Measurements from ENCODE around the gene HORMAD1. TPM values are rescaled to one million over a fixed set of nuclear protein-coding genes. Genes with fewer than 3 reads are reported as not detected.
"Not testable (repeated sequence)": the region's sequence is repeated elsewhere in the genome, so short reads cannot be mapped to it uniquely, and the experiment has no call there.

Gene HORMAD1
- total RNA-seq, 1 experiment from 2014 or later, result not detected

DNA sequence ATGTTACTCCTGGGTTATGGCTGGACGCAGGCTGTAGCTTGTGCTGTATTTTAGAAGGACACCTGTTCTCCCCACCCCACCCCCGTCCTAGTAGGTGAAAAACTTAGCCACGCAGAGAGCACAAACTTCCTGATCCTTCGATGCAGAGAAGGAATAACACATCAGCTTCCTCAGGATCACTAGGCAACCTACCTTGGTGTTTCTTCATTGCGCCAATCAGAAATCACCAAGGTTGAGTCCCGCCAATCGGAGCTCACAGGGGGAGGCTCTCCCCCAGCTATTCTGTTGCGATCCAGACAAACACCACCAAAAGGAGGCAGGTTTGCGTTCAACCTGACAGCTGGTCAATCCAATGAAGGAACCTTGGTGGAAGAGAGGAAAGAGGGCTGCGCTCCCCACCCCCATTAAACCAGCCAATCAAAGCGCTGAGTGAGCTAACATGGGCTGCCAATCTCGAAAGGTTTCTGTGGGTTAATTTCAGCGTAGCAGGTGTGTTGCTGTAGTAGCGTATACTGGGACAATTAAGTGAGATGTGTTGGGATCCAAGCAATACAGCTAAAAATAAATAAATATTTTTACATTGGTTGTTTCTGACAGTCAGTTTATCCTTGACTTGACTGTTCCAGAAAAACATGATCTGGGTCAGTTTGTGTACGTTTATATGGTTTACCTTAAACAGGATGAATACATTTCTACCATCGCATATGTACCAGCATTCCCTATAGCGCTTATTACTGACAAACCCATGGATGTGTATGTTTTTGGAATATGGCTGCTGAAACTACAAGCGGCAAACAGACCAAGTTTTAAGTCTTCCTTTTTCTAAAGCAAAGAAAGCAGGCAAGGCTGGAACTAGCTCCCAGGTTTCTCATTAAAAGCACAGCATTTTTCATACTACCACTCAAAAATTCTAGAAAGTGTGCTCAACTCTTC lies 23.4 kb downstream of the HORMAD1 start, which contains the start of gene GOLPH3L:
TSS of gene GOLPH3L (minus strand) at position 160 of the 933 bp plus-strand sequence. CDS start 2,316 bp downstream, outside the sequence.
- peak; percentile 99 for DNase-seq (ENCODE audit: low spot score)

DNA sequence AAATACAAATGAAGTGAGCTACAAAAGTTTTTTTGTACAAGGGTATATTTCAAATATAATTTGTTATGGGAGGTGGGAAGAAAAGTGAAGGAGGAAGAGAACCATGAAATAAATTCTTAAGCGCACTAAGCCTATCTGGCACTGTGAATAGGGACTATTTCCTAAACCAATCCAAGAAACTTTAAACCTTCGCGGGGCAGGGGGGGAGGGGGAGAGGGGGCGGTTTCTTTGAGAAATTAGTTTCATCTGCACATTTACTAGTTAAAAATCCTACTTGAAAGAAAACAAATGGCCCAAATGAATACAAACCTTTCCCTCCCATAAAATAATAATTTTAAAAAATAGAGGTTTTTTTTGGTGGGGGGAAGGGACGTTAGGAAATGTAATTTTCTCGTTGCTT lies 24.1 kb downstream of the HORMAD1 start:
- no peak for DNase-seq (ENCODE audit: low spot score)

DNA sequence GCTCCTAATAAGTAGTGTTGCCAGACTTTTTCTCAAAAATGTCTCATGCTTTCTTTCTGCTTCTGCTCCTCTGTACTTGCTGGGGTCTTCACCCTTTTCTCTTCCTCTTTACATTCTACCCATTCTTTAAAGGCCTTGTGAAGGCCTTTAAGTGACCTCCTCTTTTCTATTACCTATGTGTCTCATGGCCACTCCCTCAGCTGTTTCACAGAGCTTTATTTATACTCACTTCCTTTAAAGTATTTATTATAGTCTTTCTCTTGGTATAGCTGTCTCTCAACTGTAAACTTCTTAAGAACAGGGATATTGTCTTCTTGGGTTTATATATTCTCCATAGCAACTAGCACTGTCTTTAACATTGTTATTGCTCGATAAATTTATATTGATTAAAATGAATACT lies 24.5 kb downstream of the HORMAD1 start:
- no peak for DNase-seq (ENCODE audit: low spot score)

GRCh38 chr1:150695561-150695960 lies 25.1 kb downstream of the HORMAD1 start:
- no peak for DNase-seq (ENCODE audit: low spot score)

- DNase-seq (ENCODE audit: low spot score), result no peak
Observed at GRCh38 chr1:150692720-150693119, 28.0 kb downstream of the HORMAD1 start.

DNA sequence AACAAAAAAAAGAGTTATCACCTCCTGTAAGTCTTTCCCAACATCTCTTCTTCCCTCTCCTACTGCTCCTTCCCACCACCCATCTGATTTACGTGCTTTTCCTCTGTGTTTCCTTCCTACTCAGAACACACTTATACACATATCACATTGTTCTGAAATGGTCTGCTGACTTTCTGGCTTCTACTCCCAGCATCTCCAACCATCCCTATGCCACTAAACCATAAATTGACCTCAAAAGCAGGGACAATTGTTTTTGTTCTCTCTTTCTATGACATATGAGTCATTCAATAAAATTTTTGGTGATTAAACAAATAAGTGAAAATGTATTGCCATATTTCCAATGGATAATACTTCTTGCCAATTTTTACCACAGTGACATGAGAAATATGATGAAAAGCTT lies 31.9 kb downstream of the HORMAD1 start:
- no peak for DNase-seq (ENCODE audit: low spot score)

GRCh38 chr1:150686275-150686674 lies 34.4 kb downstream of the HORMAD1 start:
- DNase-seq (ENCODE audit: low spot score), result no peak

- DNase-seq (ENCODE audit: low spot score), result no peak
Observed at GRCh38 chr1:150683914-150684313, 36.8 kb downstream of the HORMAD1 start.

DNA sequence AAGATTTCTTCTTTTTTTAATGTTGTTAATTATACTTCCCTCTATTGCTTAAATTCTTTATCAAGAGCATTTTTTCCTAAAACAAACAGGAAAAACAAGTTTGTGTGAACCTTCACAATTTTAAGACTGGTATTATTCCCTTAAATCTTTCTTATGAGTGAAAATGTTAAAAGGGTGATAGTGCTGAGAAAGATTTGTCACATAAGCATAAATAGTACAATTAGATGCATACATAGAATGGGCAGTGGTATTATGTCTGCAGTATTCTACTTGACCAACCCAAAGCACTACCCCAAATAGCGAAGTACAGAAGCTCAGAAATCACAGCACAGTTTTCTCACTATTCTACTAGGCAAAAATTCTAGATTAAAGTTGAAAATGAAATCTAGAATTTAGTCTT lies 41.7 kb downstream of the HORMAD1 start:
- no peak for DNase-seq (ENCODE audit: low spot score)

GRCh38 chr1:150674881-150675280 lies 45.8 kb downstream of the HORMAD1 start:
- DNase-seq (ENCODE audit: low spot score), result no peak

DNA sequence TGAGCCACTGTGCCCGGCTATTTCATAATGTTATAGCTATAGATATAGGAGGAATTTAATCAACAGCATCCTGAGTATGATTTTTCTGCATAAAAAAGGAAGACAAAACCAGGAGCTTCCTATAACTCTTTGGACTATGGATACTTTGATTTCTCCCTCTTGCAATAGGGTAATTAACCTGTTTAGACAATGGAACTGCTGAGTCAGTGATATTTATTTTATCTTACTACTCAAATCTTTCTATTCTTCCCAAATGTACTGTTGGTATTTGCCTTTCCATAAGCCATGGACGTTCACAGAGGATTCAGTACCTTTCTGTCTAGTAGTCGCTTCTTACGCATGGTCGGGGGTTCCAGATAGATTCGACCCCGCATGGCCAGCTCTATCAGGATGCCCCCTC lies 57.4 kb downstream of the HORMAD1 start:
- DNase-seq (ENCODE audit: low spot score), result no peak

DNA sequence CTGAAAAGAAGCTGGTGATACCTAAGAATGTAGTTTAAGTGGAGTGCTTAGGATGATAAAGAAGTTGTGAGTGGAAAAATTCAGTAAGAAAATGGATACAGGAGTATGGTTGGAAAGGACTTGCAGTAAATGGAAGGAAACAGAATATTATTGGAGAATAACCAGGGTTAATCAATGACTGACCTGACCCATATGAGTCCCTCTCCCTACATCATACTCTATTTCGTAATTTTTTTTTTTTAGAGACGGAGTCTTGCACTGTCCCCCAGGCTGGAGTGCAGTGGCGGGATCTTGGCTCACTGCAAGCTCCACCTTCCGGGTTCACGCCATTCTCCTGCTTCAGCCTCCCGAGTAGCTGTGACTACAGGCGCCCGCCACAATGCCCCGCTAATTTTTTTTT lies 57.9 kb downstream of the HORMAD1 start:
- no peak for DNase-seq (ENCODE audit: low spot score)

DNA sequence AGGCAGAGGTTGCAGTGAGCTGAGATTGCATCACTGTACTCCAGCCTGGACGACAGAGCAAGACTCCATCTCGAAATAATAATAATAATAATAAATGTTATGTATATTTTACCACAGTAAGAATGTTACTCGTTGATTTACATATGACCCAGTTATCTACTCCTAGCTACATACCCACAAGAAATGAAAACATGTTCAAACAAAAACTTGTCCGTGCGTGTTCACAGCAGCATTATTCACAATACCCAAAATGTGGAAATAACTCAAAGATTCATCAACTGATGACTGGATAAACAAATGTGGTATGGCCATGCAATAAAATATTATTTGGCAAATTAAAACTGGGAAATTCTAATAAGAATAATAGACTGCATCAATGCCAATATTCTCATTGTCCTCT lies 59.5 kb downstream of the HORMAD1 start:
- DNase-seq (ENCODE audit: low spot score), result no peak

GRCh38 chr1:150660584-150660983 lies 60.1 kb downstream of the HORMAD1 start:
- no peak for DNase-seq (ENCODE audit: low spot score)

- not testable (repeated sequence) for DNase-seq (ENCODE audit: low spot score)
Observed at GRCh38 chr1:150657064-150657463, 63.6 kb downstream of the HORMAD1 start.

DNA sequence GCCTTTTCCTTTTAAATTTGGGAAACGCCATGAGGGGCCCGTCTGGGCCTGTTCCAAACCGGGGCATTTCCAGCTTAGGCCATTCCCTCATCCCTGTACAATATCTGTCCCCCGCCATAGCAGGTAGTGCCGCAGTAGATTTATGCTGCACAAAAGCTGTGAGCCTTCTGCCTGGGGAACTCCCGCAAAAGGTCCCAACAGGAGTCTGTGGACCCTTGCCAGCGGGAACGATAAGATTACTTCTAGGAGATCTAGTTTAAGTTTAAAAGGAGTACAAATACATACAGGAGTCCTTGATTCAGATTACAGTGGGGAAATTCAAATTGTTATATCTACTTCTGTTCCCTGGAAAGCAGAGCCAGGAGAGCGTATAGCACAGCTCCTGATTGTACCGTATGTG lies 66.1 kb downstream of the HORMAD1 start:
- DNase-seq (ENCODE audit: low spot score), result not testable (repeated sequence)

DNA sequence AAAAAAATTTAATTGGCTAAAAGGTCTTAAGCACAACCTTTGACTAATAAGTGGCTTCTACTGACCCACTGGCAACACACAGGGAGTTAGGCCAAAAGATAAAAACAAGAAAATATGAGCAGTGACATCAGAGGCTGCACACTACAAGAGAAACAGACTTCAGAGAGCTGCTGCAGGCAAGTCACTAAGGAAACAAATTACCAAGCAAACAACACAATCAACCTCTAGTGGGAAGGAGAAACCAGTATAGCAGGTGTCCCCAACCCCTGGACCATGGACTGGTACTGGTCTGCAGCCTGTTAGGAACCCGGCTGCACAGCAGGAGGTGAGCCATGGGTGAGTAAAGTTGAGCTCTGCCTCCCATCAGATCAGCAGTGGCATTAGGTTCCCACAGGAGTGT lies 70.5 kb downstream of the HORMAD1 start:
- DNase-seq (ENCODE audit: low spot score), result no peak

GRCh38 chr1:150649441-150650075 lies 71.1 kb downstream of the HORMAD1 start:
- no peak for DNase-seq (ENCODE audit: low spot score)

Other genes starting within 250 kb of the HORMAD1 start
- 8.4 and 12.8 TPM in 2 replicates for gene TARS2, start 233.5 kb downstream of the HORMAD1 start, total RNA-seq (2014; rRNA removed; shearing (Covaris generic))
- gene ECM1, start 212.8 kb downstream of the HORMAD1 start, total RNA-seq (2014; rRNA removed; shearing (Covaris generic)), result 27.5 and 28.6 TPM in 2 replicates
- not detected in 2 replicates for gene FALEC, start 205.1 kb downstream of the HORMAD1 start, total RNA-seq (2014; rRNA removed; shearing (Covaris generic))
- gene ADAMTSL4, start 171.5 kb downstream of the HORMAD1 start, total RNA-seq (2014; rRNA removed; shearing (Covaris generic)), result 0.80 and 1.1 TPM in 2 replicates
- 95.2 and 98.6 TPM in 2 replicates for gene MCL1, start 141.3 kb downstream of the HORMAD1 start, total RNA-seq (2014; rRNA removed; shearing (Covaris generic))
- 143 and 154 TPM in 2 replicates for gene ENSA, start 91.3 kb downstream of the HORMAD1 start, total RNA-seq (2014; rRNA removed; shearing (Covaris generic))
- 8.4 and 10.1 TPM in 2 replicates for gene GOLPH3L, start 23.7 kb downstream of the HORMAD1 start, total RNA-seq (2014; rRNA removed; shearing (Covaris generic))
- gene CTSS, start 44.9 kb upstream of the HORMAD1 start, total RNA-seq (2014; rRNA removed; shearing (Covaris generic)), result 0.39 and 1.5 TPM in 2 replicates
- 0.10 TPM in 1 of 2 replicates, not detected in the other for gene CTSK, start 87.4 kb upstream of the HORMAD1 start, total RNA-seq (2014; rRNA removed; shearing (Covaris generic))
- gene ARNT, start 155.7 kb upstream of the HORMAD1 start, total RNA-seq (2014; rRNA removed; shearing (Covaris generic)), result 13.0 and 13.7 TPM in 2 replicates
- not detected in 2 replicates for gene CTXND2, start 166.2 kb upstream of the HORMAD1 start, total RNA-seq (2014; rRNA removed; shearing (Covaris generic))
- 15.9 and 26.2 TPM in 2 replicates for gene SETDB1, start 205.5 kb upstream of the HORMAD1 start, total RNA-seq (2014; rRNA removed; shearing (Covaris generic))

Data from H4 (cell line).